T47D (cell line): ENCODE data around the gene GORASP1.
A peak's percentile ranks its signal among the peaks of the same experiment; 100 is the strongest.

Source experiments
- DNase-seq, 2 experiments: peaks; one replicate each; pipeline versions ENCODE4 v3.0.0 to v3.0.0-alpha.2; 2011 to 2012; ENCODE audit warnings: low read depth in 1 of 2, low spot score in 1 of 2
- JUND ChIP-seq: IDR thresholded peaks from 2 replicates; pipeline ENCODE4 v1.6.1; 2012; ENCODE audit warnings: low read depth
- in situ Hi-C: cut with HindIII; loops from 2 replicates; pipeline ENCODE4 v1.10.0; 2016; ENCODE audit warnings: low sequenced_read_pairs, low pct_unique_long_range_greater_than_20kb

The GORASP1 gene

GRCh38 chr3:39112535-39112934 is 5.1 kb upstream of the GORASP1 start:
- TF ChIP-seq JUND = no peak
- no peak for DNase-seq
- in situ Hi-C loops = no loop called here

- TF ChIP-seq JUND = no peak
- no peak for DNase-seq
- in situ Hi-C loops = no loop called here
These were observed 4.7 kb upstream of the GORASP1 start for GRCh38 chr3:39112113-39112512.

- in situ Hi-C loops = no loop called here
- no peak for DNase-seq
- no peak for TF ChIP-seq JUND
These were observed 2.7 kb upstream of the GORASP1 start for GRCh38 chr3:39110041-39110639.

- TF ChIP-seq JUND = no peak
- no peak for DNase-seq
- in situ Hi-C loops = no loop called here
These were observed 1.7 kb upstream of the GORASP1 start for GRCh38 chr3:39109086-39109485.

GRCh38 chr3:39108200-39108710 is 828 bp upstream of the GORASP1 start:
- in situ Hi-C loops = no loop called here
- no peak for DNase-seq

GRCh38 chr3:39106851-39107387 is 508 bp downstream of the GORASP1 start:
- in situ Hi-C loops = no loop called here
- no peak for TF ChIP-seq JUND
- DNase-seq = peak; percentile 62 to 69

More at GRCh38 chr3:39108200-39108710, 828 bp upstream of the GORASP1 start:
- no peak for TF ChIP-seq JUND

- no peak for DNase-seq
- in situ Hi-C loops = no loop called here
- no peak for TF ChIP-seq JUND
These were observed 1.1 kb downstream of the GORASP1 start for GRCh38 chr3:39106281-39106811.

GRCh38 chr3:39105687-39106063 is 1.8 kb downstream of the GORASP1 start:
- TF ChIP-seq JUND = no peak
- DNase-seq = no peak
- in situ Hi-C loops = no loop called here

GRCh38 chr3:39104961-39105686 is 2.3 kb downstream of the GORASP1 start:
- no peak for DNase-seq
- TF ChIP-seq JUND = no peak
- in situ Hi-C loops = no loop called here

- DNase-seq = no peak
- in situ Hi-C loops = no loop called here
- TF ChIP-seq JUND = no peak
These were observed 3.5 kb downstream of the GORASP1 start for GRCh38 chr3:39103791-39104552.

GRCh38 chr3:39103324-39103693 is 4.1 kb downstream of the GORASP1 start:
- no peak for DNase-seq
- in situ Hi-C loops = no loop called here
- no peak for TF ChIP-seq JUND

- in situ Hi-C loops = no loop called here
- TF ChIP-seq JUND = no peak
- no peak for DNase-seq
These were observed 4.7 kb downstream of the GORASP1 start for GRCh38 chr3:39102504-39103323.
